GM19025 (cell line): Measurements from ENCODE around the gene IGSF8.

Experiments
- ATAC-seq: cut with Tn5 transposase; IDR thresholded peaks from one replicate; pipeline ENCODE4 v1.9.1; 2021; ENCODE audit warnings: mild to moderate bottlenecking, low read depth, moderate library complexity; ENCODE audit not compliant: unreplicated experiment

The IGSF8 gene, protein sequence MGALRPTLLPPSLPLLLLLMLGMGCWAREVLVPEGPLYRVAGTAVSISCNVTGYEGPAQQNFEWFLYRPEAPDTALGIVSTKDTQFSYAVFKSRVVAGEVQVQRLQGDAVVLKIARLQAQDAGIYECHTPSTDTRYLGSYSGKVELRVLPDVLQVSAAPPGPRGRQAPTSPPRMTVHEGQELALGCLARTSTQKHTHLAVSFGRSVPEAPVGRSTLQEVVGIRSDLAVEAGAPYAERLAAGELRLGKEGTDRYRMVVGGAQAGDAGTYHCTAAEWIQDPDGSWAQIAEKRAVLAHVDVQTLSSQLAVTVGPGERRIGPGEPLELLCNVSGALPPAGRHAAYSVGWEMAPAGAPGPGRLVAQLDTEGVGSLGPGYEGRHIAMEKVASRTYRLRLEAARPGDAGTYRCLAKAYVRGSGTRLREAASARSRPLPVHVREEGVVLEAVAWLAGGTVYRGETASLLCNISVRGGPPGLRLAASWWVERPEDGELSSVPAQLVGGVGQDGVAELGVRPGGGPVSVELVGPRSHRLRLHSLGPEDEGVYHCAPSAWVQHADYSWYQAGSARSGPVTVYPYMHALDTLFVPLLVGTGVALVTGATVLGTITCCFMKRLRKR

DNA sequence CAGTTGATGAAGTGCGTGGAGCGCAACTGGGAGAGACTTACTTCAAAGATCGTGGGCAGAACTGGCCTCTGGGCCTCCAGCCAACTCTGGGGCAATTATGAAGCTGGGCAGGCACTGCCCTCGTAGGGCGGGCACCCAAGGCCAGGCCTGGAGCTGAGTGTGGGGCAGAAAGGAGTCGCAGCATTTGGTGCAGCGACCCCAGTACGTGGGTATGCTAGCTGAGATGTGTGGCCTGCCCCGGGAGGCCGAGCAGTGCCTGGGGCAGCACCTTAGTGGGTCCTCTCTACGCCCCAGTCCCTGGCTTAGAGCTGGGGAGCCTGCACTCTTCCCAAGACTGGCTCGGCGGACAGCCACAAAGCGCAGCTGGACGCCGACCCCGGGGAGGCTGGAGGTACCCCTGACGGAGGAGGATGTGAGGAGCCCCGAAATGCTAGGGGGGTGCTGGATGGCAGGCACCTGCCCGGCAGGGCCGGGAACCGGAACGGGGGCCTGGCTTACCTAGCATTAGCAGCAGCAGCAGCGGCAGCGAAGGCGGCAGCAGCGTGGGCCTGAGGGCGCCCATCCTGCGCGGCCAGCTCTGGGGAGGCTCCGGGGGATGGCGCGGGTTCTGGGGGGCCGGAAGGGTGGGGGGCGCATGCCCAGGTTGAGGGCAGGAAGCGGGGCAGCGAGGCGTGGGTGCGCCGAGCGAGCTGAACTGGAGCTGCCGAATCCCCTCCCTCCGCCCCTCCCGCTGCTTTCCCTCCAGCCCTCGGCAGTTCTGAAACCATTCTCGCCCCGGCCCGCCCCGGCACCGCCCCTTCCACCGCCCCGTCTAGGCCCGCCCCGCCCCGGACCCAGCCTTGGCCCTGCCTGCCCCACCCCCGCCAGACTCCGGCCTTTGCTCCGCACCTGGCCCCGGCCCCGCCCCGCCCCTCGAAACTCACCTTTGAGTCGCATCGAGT lies at the start of gene IGSF8:
Gene IGSF8 (minus strand): TSS at position 709 of the 941 bp plus-strand sequence. CDS start 147 bp downstream, at position 562.
- ATAC-seq: peak; percentile 44

DNA sequence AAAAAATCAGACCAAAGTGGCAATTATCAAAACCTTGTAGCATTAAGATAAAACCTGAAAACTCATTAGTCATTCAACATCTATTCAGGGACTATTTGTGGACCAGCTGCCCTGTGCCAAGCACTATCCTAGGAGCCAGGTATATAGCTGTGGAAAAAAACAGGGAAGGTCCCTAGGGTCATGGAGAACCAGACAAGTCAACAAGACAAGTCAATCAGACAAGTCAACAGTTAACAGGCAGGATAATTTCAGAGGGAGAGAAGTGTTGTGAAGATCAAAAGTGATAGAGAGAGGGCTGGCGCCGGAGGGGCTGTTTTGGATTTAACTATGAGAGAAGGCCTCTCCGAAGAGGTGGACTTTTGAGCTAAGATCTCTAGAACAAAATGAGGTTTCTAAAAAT lies 49.7 kb upstream of the IGSF8 start:
- ATAC-seq: no peak

DNA sequence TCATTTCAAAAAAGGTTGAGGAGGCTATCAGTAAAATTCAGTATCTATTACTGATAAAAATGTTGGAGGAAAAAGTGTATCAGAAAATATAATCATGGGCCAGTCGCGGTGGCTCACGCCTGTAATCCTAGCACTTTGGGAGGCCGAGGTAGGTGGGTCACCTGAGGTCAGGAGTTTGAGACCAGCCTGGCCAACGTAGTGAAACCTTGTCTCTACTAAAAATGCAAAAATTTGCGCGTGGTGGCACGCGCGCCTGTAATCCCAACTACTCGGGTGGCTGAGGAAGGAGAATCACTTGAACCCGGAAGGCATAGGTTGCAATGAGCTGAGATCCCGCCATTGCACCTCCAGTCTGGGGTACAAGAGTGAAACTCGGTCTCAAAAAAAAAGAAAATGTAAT lies 47.7 kb upstream of the IGSF8 start:
- no peak for ATAC-seq

DNA sequence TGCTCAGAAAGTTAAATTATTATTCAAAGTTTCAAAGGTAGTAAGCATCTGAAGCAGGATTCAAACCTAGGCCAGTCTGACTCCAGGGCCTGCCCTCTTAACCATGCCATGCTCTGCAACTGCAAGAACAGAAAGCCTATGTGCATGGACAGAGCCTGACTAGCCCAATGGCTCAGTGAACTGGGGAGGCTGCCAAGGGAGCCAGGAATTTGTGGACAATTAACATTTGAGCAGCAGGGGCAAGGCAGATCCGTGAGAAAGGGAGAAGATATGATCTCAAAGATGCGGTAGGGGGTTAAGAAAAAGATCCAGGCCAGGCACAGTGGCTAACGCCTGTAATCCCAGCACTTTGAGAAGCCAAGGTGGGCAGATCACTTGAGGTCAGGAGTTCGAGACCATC lies 46.5 kb upstream of the IGSF8 start:
- no peak for ATAC-seq

DNA sequence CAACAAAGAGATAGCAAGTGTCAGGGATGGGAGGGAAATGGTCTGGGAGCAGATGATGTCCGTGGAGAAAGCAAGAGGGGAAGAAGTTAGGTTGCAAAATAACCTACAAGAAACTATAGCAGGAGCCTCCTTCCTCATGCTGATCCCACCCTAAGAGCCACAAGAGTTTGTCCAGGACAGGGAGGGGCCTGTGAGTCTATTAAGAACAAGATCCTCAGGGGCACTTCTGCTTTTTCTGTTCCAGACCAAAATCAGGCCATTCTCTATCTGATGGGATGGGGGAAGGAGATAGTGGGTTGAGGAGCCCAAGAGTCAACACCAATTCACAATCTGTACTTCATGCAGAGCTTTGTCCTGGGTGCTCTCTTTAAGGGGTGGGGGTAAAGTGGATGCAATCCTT lies 45.3 kb upstream of the IGSF8 start:
- ATAC-seq: no peak

DNA sequence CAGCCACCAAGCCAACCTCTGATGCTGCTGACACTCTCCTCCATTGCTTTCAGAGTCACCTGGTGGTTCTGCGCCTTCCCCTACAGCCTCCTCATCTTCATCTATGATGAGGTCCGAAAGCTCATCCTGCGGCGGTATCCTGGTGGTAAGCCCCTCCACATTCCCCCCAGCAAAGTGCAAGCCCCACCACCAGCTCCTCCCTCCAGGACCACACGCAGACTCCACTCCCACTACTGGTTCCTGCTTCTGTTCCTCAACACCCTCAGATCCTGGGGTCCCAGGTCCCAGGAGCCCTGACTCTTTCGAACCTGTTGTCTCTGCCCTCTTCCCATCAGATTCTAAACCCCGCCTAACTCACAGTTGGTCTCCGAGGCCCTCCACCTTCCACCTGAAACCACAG lies 41.4 kb upstream of the IGSF8 start:
- no peak for ATAC-seq

DNA sequence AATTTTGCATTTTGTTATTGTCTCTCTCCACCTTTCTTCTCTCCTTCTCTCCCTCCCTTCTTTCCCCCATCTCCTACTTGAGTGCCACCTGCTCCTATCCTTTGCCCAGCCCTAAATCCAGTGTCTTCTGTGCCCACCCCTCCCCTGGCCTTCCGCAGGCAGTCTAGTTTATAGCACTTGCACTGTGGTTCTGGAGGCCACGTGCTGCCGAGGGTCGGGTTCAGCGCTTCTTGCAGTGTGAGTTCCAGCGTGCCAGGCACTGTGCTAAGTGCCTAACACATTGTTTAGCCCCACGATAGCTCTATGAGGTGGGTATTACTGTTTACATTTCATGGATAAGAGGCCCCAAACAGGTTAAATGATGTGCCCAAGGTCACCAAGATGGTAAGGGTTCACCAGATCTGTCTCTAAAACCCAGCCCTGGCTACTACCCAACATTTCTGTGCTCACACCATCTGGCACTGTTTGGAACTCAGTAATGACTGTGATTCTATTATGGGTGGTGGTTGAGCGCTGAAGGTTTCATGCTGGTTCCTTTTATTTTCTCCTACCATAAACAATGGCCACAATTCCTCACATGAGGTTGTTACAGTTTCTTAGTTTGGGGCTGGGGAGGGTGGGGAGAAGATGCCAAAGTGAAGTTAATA lies 38.9 kb upstream of the IGSF8 start:
- no peak for ATAC-seq

DNA sequence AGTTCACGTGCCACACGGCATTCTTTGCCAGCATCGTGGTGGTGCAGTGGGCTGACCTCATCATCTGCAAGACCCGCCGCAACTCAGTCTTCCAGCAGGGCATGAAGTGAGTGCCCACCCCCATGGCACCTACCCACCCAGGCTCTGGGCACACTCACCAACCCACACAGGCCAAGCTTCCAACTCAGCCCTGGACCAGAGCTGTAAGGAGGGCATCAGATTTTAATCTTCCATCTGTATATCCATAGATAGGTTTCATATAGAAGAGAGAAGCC lies 38.4 kb upstream of the IGSF8 start:
- no peak for ATAC-seq

DNA sequence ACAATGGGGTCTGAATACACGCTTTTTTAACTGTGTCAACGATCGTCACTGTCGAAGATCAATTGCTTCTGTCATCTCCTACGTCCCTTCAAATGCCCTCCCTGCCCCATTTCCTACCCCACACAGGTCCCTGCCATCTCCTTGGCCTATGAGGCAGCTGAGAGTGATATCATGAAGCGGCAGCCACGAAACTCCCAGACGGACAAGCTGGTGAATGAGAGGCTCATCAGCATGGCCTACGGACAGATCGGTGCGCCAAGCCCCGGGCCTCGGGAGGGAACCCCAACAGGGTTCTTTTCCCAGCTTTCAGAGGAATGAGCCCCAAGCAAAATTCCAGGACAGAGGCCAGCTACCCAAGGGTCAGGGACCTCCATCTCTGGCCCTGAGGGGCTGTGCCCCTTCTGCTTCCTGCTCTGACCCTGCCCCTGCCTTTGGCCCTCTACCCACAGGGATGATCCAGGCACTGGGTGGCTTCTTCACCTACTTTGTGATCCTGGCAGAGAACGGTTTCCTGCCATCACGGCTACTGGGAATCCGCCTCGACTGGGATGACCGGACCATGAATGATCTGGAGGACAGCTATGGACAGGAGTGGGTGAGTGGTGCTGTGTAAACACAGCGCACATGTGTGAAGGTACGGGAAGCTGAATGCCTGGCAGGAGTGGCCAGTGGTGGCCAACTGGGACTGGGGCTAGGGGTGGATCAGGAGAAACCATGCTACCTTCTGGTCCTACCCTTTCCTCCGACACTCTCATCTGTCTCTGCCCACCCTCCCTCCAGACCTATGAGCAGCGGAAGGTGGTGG lies 37.9 kb upstream of the IGSF8 start:
- no peak for ATAC-seq

DNA sequence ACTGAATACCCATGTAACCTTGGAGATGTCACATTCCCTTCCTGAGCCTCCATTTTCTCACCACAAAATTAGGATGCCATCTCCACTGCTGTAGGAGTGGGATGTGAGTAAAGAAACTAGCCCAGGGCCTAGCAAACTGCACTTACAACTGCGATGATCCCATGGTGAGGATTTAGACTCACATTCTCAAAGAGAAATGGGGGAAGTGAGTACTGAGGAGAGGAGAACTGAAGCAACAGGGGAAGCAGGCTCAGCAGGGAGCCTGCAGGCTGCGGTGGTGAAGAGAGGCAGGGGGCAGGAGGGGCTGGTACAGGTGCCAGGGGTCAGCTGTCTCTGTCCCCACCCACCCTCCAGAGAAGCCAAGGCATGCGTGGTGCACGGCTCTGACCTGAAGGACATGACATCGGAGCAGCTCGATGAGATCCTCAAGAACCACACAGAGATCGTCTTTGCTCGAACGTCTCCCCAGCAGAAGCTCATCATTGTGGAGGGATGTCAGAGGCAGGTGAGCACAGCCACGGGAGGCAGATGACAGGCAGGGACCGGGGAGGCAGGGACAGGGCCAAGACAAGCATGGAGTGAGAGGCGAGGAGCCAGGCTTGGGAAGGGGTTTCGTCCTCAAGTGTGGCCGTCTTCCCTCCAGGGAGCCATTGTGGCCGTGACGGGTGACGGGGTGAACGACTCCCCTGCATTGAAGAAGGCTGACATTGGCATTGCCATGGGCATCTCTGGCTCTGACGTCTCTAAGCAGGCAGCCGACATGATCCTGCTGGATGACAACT lies 36.6 kb upstream of the IGSF8 start:
- ATAC-seq: no peak

DNA sequence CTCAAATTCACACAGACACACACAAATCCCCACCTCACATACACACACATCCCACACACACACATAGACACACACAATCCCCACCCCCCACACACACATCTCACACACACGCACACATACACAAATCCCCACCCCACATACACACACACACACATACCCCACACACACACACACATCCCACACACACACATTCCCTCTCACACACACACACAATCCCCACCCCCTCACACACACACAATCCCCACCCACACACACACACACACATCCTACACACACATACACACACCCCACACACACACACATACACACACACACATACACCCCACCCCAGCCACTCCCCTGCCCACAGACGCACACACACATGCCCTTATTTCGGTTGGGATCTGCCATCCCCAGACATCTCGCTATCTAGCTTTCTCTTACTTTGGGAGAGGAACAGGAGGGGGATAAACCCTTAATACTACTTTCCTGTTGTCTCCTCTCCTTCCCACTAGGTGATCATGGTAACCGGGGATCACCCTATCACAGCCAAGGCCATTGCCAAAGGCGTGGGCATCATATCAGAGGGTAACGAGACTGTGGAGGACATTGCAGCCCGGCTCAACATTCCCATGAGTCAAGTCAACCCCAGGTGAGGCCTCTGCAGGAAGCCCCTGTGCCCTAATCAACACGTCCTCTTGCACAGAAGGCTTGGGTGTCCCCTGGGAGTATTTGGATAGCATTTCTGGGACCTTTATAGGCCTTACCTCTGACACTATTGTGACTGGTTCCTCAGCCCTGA lies 35.8 kb upstream of the IGSF8 start:
- ATAC-seq: no peak

DNA sequence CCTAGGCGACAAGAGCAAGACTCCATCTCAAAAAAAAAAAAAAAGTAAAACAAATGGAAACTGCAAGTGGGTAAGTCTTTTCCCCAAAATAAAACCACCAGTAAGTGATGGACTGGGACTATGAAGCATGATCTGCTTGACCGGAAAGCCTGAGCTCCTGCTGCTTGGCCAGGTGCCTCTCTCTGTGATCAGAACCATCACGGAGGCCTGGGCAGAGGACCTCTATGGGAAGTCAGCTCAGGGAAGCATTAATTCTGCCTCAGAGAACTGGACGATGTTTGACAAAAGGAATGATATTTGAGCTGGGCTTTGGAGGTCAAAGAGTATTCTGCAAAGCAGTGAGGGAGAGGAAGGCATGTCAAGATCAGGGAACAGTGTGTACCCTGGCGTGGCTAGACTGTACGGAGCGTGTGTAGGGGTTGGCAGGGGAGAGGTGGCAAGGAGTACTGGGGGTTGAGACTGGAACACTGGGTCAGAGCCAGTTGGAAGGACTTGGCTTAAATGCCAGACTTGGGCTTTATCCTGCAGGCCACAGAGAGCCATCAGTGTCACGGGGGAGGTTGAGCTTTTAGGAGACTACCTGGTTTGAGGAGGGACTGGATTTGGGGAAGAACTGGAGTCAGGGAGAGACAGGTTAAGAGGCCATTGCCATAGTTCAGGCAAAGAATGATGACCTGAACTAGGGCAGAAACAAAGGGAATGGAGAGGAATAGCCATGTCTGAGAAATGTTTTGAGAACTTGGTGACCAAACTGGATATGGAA lies 33.6 kb upstream of the IGSF8 start:
- no peak for ATAC-seq

DNA sequence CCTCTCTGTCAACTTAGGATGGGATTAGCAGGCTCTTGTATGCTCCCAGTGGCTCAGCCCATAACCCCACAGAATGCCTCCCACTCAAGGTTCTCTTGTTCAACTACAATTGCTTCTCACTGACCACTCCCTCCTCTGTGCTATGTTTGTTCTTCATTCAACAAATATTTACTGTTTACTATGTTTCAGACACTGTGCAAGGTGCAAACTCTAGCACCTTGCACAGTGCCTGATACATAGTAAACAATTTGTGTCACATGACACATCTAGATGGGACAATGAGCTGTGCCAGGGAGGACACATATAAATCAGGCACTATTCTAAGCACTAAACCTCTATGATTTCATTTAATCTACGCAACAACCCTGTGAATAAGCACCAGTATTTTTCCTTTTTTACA lies 32.5 kb upstream of the IGSF8 start:
- ATAC-seq: no peak

DNA sequence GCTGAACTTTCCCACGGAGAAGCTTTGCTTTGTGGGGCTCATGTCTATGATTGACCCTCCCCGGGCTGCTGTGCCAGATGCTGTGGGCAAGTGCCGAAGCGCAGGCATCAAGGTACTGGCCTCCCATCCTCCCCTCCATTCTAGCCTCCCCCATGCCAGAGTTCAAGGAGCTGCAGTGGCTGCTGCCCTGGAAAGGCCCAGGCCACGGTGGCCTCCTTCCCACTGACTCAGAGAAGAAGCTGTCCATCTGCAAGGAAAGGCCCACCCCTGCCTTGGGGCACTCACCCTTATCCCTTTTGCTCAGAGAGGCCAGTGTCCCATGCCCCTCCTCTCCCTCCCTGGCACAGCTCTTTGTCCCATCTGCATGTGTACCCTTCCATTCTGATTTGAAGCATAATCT lies 32.1 kb upstream of the IGSF8 start:
- no peak for ATAC-seq

DNA sequence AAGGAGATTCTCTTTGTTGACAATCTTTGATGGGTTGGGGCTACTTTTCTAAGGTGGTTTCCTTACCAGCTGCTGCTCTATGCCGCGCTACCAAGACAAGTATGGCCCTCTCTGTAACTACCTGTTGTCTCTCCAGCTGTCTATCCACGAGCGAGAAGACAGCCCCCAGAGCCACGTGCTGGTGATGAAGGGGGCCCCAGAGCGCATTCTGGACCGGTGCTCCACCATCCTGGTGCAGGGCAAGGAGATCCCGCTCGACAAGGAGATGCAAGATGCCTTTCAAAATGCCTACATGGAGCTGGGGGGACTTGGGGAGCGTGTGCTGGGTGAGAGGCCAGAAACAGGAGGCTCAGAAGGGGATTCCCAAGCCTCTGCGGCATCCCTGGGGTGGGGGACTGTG lies 31.5 kb upstream of the IGSF8 start:
- no peak for ATAC-seq

DNA sequence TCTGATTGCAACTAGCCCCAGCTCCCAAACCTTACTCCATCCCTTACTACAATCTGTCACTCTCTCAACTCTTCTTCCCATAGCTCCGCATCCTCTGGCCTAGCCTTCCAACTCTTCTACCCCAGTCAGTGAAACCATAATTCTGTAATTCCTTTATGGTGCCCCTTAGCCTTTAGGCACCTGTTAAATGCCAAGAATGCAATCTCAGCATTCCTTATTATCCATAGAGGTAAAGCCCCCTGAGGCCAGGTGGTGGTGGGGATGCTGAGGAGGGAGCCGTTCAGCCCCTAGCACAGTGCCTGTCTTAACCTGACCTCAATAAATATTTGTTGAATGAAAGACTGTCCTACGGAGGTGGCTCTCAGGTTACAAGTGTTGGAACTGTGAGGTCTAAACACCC lies 31.1 kb upstream of the IGSF8 start:
- ATAC-seq: no peak

DNA sequence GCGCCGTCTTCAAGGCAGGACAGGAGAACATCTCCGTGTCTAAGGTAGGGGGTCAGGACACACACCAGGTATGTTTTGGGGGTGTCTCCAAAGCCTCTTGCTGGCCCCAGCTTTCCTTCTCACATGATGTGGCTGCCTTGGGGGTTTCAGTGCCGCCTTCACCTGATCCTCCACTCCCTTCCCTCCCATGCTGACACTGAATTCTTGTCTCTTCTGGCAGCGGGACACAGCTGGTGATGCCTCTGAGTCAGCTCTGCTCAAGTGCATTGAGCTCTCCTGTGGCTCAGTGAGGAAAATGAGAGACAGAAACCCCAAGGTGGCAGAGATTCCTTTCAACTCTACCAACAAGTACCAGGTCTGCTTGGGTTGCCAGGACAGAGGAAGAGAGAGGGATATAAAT lies 30.6 kb upstream of the IGSF8 start:
- ATAC-seq: no peak

DNA sequence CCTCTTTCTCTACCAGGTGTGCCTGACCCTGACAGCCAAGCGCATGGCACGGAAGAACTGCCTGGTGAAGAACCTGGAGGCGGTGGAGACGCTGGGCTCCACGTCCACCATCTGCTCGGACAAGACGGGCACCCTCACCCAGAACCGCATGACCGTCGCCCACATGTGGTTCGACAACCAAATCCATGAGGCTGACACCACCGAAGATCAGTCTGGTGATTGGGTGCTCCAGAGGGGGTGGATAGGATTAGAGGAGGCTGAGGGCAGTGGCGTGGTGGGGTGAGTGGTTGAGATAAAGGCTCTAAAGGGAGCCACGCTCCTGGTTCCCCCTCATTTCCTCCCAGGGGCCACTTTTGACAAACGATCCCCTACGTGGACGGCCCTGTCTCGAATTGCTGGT lies 30.2 kb upstream of the IGSF8 start:
- no peak for ATAC-seq
